Stimulated activated CD8-positive, alpha-beta memory T cell treated with anti-CD3 and anti-CD28 coated beads, Interleukin-7, amount 100 ng/mL, for 48 hours (primary cell): Measurements from ENCODE around the gene APBB2.

ENCODE experiments used
- DNase-seq, 2 donors: peaks; one replicate each; pipeline ENCODE4 v3.0.0-alpha.2; 2020; ENCODE audit warnings: low read depth in 1 of 2; ENCODE audit errors: extremely low read depth in 1 of 2

Gene APBB2

DNA sequence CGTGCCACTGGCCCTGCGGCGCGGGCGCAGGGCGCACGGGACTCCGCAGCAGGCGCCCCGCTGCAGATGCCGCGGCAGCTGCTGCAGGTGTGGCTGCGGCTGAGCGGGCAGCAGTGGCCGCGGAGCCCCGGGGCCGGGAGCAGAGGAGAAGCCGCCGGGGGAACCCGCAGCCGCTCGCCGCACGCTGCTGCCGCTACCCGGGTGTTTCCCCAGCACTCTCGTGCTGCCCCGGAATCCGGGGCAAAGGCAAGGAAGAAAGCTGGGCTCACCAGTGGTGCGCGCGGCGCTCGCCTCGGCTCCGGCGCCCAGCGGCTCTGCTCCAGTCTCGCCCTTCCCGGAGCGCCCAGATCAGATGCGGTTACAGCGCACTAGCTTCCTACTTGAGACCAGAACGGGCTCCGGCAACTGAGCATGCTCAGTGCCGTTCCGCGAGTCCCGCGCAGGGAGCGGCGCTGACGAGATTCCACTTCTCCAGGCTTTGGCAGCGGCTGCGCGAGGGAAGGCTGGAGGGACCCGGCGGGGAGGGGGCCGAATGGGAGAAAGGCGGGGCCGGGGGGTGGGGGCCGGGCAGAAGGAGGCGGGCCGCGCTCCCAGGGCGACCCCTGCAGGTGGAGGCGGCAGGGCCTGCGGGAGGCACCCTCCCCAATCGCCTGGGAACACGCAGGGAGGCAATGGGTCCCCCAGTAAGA lies at the start of gene APBB2:
Gene APBB2 (minus strand): TSS at position 407 of the 689 bp plus-strand sequence. CDS start 181,288 bp downstream, outside the sequence.
- peak in 1 of 2 donors; percentile 37 for DNase-seq

DNA sequence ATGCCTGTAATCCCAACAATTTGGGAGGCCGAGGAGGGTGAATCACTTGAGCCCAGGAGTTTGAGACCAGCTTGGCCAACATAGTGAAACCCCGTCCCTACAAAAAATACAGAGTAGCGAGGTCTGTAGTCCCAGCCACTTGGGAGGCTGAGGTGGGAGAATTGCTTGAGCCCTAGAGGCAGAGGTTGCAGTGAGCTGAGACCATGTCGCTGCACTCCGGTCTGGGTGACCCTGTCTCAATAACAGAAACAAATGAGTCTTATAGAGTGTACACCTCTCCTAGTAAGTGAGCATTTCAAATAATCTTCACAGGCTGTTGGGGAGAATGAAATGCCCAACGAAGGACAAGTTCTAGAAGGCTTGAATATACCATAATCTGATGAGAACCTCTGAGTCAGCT lies 47.9 kb upstream of the APBB2 start:
- DNase-seq: no peak

DNA sequence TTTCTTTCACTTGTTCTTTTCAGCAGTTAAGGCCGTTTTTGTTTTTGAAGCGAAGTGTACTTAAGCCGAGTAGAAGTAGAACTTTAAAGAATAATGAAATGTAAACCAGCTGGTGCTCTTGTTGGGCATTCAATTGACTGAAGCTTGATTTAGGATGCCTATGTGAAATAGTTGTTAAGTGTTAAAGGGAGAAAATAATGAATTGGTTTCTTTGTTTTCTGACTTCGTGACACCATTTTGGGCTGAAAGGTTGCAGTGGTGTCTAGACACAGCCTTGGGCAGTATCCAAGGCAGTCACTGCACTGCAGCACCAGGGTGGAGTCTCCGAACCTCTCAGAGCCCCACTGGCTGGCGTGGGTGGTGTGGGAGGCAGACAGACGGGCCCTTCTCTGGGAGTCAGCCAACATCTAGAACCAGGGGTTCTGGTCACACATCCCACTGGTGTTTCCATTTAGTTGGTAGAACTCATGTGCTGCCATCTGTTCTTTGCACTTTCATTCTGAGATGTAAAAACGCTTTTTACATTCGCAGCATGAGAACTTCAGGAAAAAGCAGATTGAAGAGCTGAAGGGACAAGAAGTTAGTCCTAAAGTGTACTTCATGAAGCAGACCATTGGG lies 45.9 kb upstream of the APBB2 start:
- no peak for DNase-seq

DNA sequence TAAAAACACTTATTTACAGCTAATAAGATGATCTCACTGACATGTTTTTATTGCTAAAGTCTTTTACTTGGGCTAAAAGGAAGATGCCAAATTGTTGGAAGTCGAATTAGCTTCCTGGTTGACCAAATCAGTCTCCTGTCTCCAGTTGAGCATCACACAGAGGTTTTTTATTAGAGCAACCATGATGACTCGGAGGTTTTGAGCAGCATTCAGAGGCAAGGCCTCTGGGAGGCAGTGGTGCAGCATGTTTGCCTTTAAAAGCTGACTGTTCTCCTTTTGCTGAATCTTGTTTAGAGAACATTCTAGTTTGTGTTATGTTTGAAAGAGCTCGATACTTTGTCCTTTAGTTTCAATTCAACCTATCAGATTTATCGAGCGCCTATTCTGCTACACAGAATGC lies 44.4 kb upstream of the APBB2 start:
- no peak for DNase-seq

DNA sequence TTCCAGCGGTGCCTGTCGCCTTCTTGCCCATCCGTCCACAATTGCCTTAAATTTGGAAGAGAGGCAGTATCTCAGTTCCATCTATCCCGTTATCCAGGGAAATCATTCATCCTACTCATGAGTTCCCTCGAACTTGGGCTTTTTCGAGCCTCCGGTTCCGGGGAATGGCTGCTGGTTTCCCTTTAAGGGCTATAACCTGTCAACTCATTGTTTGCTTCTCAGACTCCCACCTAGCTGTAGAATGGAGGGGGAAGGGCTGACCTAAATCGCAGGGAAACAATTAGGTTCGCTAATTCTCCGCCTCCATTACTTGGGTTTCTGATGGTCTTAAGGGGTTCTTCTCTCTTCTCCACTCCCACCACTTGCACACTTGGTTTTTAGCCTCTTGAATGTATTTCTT lies 43.6 kb upstream of the APBB2 start:
- DNase-seq: no peak

DNA sequence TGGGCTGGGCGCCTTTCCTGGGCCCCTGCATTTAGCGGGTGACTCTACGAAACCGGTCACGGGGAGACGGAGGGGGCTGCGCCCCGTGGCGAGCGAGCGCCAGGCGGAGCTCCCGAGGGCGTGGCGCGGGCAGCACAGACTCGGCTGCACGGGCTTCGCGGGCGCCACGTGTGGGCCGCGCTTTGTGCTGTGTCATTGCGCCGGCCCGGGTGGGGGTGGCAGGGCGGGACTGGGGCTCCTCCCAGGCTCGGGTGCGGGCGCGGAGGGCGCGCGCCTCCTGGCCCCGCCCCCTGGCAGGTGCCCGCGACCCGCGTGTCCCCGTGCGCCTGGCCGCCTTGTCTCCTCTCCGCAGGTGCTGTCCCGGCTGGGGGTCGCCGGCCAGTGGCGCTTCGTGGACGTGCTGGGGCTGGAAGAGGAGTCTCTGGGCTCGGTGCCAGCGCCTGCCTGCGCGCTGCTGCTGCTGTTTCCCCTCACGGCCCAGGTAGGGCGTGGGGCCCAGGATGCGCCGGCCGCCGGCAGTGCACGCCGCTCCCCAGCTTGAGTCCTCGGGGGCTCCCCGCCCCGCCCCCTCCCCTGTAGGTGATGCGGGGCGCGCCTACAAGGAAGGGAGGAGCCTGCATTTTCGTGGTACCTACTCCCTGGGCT lies 43.0 kb upstream of the APBB2 start:
- peak in 1 of 2 donors; percentile 1 for DNase-seq

DNA sequence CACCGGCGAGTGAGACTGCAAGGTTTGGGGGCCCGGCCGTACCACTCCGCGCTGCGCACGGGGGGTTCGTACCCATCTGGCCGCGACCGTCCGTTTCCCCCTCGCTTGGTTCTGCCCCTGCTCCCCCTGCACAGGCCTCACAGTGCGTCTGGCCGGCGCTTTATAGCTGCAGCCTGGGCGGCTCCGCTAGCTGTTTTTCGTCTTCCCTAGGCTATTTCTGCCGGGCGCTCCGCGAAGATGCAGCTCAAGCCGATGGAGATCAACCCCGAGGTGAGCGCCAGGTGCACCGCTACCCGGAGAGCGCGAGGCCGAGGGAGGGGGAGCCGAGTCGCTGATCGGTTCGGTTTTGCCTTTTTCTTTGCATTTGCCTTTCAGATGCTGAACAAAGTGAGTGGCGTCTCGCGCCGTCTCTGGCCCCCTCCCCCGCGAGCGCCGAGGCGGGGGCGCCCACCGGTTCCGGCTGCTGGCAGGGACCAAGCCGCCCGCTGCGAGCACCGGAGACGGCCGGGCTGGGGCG lies 42.5 kb upstream of the APBB2 start, which contains the start of gene UCHL1:
Gene UCHL1 (plus strand): TSS at position 189 of the 517 bp plus-strand sequence. CDS start 49 bp downstream, at position 238.
- DNase-seq: peak in 1 of 2 donors; percentile 14

DNA sequence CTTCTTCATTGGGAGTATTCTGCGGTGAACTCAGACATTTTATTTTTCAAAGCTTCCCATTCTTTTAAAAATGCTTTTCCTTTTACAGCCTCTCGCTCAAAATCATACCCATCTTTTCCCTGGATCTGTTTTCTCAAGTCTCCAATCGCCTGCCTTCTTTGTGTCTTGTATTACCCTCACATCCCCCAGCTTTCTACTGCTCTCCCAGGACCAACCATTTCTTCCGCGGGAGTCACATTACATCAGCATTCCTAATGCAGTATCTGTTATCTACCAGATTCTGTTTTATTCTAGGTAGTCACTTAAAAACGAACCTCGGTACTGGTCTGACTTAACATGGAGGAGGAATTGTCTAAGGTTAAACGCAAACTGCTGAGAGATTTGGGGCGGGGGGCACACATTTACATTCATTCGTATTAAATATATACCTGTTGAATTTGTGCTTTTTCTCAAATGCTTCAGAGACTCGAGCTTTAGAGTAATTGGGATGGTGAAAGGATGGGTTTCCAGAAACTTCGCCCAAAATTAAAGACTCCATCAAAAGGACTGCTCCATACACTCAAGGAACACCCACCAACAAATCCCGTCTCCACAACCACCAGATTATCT lies 41.9 kb upstream of the APBB2 start:
- no peak for DNase-seq

DNA sequence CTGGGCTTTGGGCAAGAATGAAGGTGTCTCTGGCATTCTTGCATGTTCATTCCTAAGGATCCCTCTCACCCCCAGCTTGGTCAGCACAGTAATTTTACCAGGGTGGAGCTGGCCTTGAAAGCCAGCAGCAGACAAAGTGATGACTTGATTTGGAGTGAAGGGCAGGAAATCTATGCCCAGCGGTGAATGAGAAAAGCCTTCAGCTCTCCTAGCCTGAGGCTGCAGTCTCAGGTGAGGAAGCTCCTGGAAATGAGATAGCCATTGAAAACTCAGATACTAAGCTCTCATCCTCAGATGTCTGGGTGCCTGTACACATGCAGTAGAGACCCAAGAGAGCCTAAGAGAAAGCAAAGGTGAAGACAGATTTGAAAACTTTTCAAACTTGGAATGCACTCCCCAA lies 31.6 kb upstream of the APBB2 start:
- DNase-seq: no peak

DNA sequence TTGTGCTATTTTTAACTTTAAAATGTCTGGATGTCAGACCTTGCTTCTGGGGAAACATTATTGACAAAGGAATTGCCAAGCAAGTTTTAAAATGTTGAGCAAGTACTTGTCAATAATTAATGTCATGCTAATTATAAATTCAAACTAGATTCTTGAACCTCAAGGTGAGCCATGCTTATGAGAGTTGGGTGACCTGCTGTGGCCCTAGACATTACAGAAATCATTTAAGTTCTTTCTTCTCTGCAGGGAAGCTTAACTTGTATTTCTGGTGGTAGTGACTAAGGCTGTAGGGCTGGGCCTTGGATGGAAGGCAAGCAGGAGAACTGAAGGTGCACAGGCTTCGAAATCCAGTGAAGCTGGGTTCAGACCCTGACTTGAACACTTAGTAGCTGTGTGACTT lies 27.6 kb upstream of the APBB2 start:
- no peak for DNase-seq

DNA sequence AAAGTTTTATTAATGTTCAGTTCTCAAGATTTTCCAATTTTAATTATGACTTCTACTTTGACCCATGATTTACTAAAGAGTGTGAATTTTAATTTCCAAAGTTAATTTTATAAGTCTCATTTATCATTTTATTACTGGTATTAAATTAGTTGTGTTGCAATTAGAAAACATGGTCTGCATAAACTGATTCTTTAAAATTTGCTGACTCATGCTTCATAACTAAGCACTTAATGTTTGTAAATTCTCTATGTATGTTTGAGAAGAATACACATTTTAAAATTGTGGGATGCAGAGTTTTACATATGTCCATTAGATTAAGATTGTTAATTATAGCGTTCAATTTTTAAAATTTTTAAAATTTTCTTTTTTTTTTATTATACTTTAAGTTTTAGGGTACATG lies 22.2 kb upstream of the APBB2 start:
- DNase-seq: no peak

DNA sequence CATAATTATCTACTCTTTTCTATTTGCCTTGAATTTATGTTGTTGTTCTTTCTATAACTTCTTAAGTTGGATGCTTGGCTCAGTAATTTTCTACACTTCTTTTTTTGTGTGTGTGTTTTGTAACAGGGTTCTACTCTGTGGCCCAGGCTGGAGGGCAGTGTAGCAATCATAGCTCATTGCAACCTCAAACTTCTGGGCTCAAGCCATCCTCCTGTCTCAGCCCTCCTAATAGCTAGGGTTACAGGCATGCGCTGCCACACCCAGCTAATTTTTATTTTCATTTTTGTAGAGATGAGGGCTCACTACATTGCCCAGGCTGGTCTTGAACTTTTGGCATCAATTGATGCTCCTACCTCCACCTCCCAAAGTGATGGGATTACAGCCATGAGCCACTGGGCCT lies 21.7 kb upstream of the APBB2 start:
- no peak for DNase-seq

DNA sequence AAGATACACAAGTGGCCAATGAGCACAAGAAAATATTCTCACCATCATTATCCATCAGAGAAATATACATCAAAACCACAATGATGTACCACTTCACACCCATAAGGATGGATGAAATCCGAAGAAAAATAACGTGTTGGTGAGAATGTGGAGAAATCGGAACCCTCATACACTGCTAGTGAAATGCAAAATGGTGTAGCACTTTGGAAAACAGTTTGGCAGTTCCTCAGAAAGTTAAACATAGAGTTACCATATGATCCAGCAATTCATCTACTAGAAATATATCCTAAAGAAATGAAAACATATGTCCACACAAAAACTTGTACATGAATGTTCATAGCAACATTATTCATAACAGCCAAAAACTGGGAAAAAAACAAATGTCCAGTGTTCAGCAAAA lies 18.5 kb upstream of the APBB2 start:
- DNase-seq: no peak

DNA sequence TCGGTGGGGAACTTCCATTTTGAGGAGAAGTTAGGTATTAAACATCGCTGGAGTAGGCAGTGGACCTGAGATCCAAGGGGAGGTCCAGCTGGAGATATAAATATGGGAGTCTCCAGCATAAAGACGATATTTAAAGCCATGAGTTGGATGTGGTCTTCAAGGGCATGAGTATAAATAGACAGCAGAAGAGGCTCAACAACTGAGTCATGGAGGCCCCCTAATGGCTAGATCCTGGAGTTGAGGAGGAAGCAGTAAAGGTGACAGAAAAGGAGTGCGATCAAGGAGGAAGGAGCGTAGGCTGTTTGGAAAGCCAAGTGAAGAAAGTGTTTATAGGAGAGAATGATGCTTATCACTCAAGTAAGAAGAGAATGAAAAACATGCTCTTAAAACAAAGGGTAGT lies 18.1 kb upstream of the APBB2 start:
- DNase-seq: no peak

DNA sequence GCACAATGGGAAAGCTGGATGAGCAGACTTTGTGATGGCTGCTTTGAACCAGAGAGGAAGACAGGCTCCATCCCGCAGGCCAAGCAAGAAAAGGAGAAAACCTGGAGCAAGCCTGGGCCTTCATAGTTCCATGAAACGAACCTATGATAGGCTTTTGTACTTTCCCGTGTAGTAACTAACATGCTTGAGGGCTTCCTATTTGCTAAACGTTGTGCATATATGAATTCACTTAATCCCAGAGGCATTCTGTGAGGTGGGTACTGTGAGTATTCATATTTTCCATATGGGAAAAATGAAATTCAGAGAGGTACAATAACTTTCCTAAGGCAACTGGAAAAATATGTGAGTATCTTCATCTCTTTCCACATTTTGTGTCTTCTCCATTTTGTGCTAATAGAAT lies 13.6 kb upstream of the APBB2 start:
- DNase-seq: no peak

DNA sequence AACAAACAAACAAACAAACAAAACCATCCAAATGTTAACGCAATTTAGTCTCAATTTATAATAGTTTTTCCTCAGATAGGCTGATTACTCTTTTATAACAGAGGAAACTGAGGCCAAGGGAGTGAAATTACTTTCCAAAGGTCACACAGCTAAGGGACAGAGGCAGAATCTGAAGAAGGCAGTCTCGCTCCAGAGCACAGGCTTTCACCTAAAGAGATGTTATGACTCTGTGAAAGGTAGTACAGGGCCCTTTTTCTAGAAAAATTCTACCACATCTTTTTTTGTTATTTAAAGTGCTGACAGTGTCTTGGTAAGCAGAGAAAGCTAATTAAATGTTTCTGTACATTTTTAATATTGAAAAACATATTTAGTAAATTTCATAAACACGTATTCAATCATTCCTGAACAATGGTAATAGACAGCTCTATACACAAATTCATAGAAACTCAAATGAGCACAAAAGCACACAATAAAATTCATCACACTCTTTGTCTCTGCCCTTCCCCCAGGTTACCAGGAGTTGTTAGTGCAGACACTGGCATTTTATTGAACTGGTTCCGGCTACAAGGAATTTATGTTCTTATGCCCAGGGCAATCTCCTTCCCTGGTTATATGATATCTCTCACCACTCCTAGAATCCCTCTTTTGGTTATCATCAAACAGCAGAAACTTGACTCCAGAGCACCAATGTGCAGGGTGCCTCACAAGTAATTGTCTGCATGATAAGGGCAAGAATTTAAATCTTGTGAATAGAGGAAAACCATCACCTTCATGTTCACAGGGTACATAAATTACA lies 7.7 kb upstream of the APBB2 start:
- DNase-seq: no peak

DNA sequence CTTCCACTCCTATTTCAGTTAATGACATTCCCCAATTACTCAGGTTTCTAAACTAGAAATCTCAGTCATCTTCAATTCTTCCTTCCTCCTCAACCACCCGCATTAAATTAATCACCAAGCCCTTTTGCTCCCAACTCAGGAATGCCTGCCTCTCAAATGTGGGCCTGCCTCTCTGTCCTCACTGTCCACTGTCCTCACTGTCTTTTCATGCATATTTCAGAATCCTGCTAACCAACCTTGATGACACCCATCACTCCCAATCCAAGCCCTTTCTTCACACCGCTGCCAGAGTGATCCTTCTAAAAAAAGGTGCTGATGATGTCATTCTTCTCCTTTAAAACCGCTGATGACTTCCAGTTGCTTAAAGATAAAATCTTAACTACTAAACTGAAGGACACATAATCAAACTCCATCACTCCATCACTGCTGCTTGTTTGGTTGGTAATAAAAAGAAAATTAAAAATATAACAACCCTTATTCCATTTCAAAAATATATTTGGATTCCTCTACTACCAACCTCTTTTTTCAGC lies 5.1 kb upstream of the APBB2 start:
- DNase-seq: no peak

DNA sequence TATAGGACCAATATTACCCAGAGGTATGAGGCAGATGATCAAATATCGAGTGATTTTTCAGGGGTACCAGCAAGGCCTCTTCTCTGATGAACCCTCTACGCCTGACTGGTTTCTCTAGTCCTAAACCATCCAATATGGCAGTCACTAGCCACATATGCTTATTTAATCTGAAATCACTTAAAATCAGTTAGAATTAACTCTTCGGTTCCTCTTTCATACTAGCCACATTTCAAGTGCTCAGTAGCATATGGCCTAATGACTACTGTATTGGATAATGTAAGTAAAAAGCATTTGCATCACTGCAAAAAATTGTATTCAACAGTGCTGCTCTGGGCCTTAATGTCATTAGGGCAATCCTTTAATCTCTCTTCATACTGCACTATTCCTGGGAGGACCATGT lies 4.4 kb upstream of the APBB2 start:
- DNase-seq: no peak

DNA sequence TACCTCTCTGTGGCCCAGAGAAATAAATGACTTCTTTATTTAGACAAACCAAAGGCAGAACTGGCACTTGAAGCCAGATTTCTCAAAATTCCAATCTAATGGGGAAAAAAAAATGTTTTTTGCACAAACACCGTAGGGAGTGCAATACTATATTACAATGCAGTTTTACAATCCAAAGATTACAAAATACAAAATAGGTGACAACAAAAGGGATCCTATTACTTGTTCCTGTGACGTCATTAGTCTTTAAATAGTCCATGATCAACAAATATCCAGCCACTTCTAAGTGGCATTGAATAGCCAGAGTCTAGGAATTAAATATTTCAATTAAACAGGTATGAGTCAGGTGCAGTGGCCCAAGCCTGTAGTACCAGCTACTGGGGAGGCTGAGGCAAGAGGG lies 3.0 kb upstream of the APBB2 start:
- DNase-seq: no peak

DNA sequence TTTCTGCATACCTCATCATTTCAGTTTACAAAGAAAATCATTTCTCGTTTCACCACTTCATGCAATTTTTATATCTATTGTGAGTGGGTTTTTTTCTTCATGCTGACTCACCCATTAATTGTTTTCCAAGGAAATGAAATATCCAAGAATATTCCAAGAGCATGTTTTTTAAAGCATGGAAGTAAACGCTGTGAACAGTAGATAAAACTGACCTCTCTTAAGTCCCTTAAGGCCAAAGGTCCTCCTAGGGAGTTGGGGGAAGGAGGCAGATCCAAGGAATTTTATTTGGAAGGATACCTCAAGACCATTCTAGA lies 2.6 kb upstream of the APBB2 start:
- no peak for DNase-seq
